Endothelial cell of umbilical vein (primary cell): ENCODE measurements around the gene RNPC3. TPM values are rescaled to one million over a fixed set of nuclear protein-coding genes. Genes with fewer than 3 reads are reported as not detected.
"Not testable (repeated sequence)": the region's sequence is repeated elsewhere in the genome, so short reads cannot be mapped to it uniquely, and the experiment has no call there.

Experiments
- BruUV-seq: library from RNA; stranded (reverse); fragments of 400-500 nt; replicated peaks from 2 replicates; lab custom pipeline; 2021; lab: Mats Ljungman, UMichigan
- CTCF ChIA-PET: fragments of 300-600, 350-600 bp; sonication (Branson Sonifier 250); formaldehyde crosslinking; loops from one replicate; lab custom pipeline; 2021; ENCODE audit warnings: antibody characterized with exemption, inconsistent platforms; lab: Charles Lee
- POLR2A ChIA-PET: fragments of 300-600, 350-600 bp; sonication (Branson Sonifier 250); formaldehyde crosslinking; loops from one replicate; lab custom pipeline; 2021; ENCODE audit warnings: antibody characterized with exemption, inconsistent platforms; lab: Charles Lee
- DNase-seq: peaks from one replicate; pipeline ENCODE4 v3.0.0-alpha.2; 2011; ENCODE audit warnings: low read depth, low spot score
- FAIRE-seq: peaks from 2 replicates; lab custom pipeline; 2011; peaks lifted over from hg19 to GRCh38; lab: Jason Lieb, UNC
- H2AFZ ChIP-seq: 2 replicates; pipeline ENCODE4 v1.6.0; 2012; ENCODE audit warnings: low read depth, low read length, control low read depth, inconsistent platforms
- H3K27ac ChIP-seq: 2 replicates; pipeline ENCODE4 v1.5.1; 2011; ENCODE audit warnings: low read depth, mild to moderate bottlenecking, control low read depth, low read length, moderate library complexity; ENCODE audit not compliant: insufficient read depth
- H3K27me3 ChIP-seq, 2 experiments: 2 replicates each; pipeline versions ENCODE4 v1.6.0 to v1.6.1; 2011; ENCODE audit warnings: low read length in 2 of 2, mixed read lengths in 1 of 2; ENCODE audit not compliant: control insufficient read depth in 2 of 2, insufficient read depth in 2 of 2
- H3K36me3 ChIP-seq, 2 experiments: 2 replicates in 1 of 2; 3 replicates in 1 of 2; pipeline ENCODE4 v1.5.1; 2011; ENCODE audit warnings: low read length in 2 of 2, mild to moderate bottlenecking in 1 of 2, moderate library complexity in 1 of 2; ENCODE audit not compliant: control insufficient read depth in 2 of 2, insufficient read depth in 2 of 2; ENCODE audit errors: extremely low read depth in 1 of 2
- H3K4me1 ChIP-seq: 3 replicates; pipeline ENCODE4 v1.5.1; 2011; ENCODE audit warnings: mild to moderate bottlenecking, low read length; ENCODE audit not compliant: control insufficient read depth, insufficient read depth; ENCODE audit errors: extremely low read depth
- H3K4me2 ChIP-seq: 2 replicates; pipeline ENCODE4 v1.6.1; 2011; ENCODE audit warnings: low read length, control low read depth, mixed read lengths; ENCODE audit not compliant: insufficient read depth
- H3K4me3 ChIP-seq, 3 experiments: fragments of 200-600 bp in 1 of 3; sonication (generic), shearing (Covaris generic) in 1 of 3; replicated peaks in 1 of 3; 2 replicates each; pipeline ENCODE4 v1.5.1; 2011 to 2016; ENCODE audit warnings: control low read depth in 3 of 3, low read length in 3 of 3, mild to moderate bottlenecking in 2 of 3, inconsistent platforms in 1 of 3, low read depth in 1 of 3, moderate library complexity in 1 of 3; ENCODE audit not compliant: insufficient read depth in 1 of 3
- H3K79me2 ChIP-seq: 2 replicates; pipeline ENCODE4 v1.6.0; 2012; ENCODE audit warnings: low read length, inconsistent platforms; ENCODE audit not compliant: control insufficient read depth, insufficient read depth
- H3K9ac ChIP-seq: replicated peaks from 2 replicates; pipeline ENCODE3; 2011; ENCODE audit warnings: low read length, control low read depth; ENCODE audit not compliant: insufficient read depth; ENCODE audit errors: extremely low read depth
- H3K9me1 ChIP-seq: replicated peaks from 3 replicates; pipeline ENCODE4 v1.6.0; 2011; ENCODE audit warnings: mild to moderate bottlenecking, low read length; ENCODE audit not compliant: control insufficient read depth, insufficient read depth; ENCODE audit errors: extremely low read depth
- H3K9me3 ChIP-seq: replicated peaks from 2 replicates; pipeline ENCODE4 v1.5.1; 2012; ENCODE audit warnings: low read length, inconsistent platforms; ENCODE audit not compliant: control insufficient read depth, insufficient read depth
- H4K20me1 ChIP-seq: replicated peaks from 2 replicates; pipeline ENCODE3; 2011; ENCODE audit warnings: mild to moderate bottlenecking, low read length; ENCODE audit not compliant: control insufficient read depth, insufficient read depth; ENCODE audit errors: extremely low read depth
- EZH2 ChIP-seq: IDR thresholded peaks from 2 replicates; pipeline ENCODE4 v1.6.1; 2012; ENCODE audit warnings: borderline replicate concordance, low read depth, mild to moderate bottlenecking, moderate library complexity, low read length, inconsistent platforms; ENCODE audit not compliant: severe bottlenecking
- FOS ChIP-seq: IDR thresholded peaks from 2 replicates; pipeline ENCODE4 v1.6.1; 2011; ENCODE audit warnings: mild to moderate bottlenecking, low read length, moderate library complexity, borderline replicate concordance; ENCODE audit not compliant: insufficient read depth
- GATA2 ChIP-seq: IDR thresholded peaks from 2 replicates; pipeline ENCODE4 v1.7.0; 2011; ENCODE audit warnings: low read depth, mild to moderate bottlenecking, moderate library complexity, mixed read lengths, low read length; ENCODE audit not compliant: insufficient read length, insufficient read depth
- JUN ChIP-seq: IDR thresholded peaks from 2 replicates; pipeline ENCODE4 v1.6.1; 2011; ENCODE audit warnings: borderline replicate concordance, low read depth; ENCODE audit not compliant: insufficient read length, insufficient read depth
- MAX ChIP-seq: IDR thresholded peaks from 2 replicates; pipeline ENCODE4 v1.6.1; 2011; ENCODE audit not compliant: insufficient read depth, insufficient read length
- MYC ChIP-seq: IDR thresholded peaks from one replicate; pipeline ENCODE4 v1.6.1; 2011; ENCODE audit warnings: mild to moderate bottlenecking, low read depth, low read length
- POLR2A ChIP-seq: IDR thresholded peaks from 2 replicates; pipeline ENCODE4 v1.6.1; 2012; ENCODE audit warnings: low read depth, mild to moderate bottlenecking, control low read depth, low read length
- POLR2AphosphoS5 ChIP-seq: IDR thresholded peaks from 2 replicates; pipeline ENCODE4 v1.6.1; 2012; ENCODE audit warnings: low read depth, mild to moderate bottlenecking, control low read depth, low read length, moderate library complexity; ENCODE audit not compliant: insufficient read depth
- dilution Hi-C: fragments of 300-500 bp; cut with MboI; formaldehyde crosslinking; loops from one replicate; pipeline ENCODE4 v1.15.0; 2019; ENCODE audit warnings: low sequenced_read_pairs; ENCODE audit not compliant: extremely low pct_ligation_motif_present
- intact Hi-C: fragments of 100-400 bp; cut with micrococcal nuclease; formaldehyde crosslinking; loops from one replicate; pipeline ENCODE4 v1.10.0; 2022
- polyA plus RNA-seq, 4 experiments: library from polyadenylated mRNA; depleted of rRNA in 3 of 4; stranded (reverse) in 3 of 4; unstranded in 1 of 4; fragments of >200 nt; gene quantifications; 2 replicates each; pipeline versions ENCODE4 v1.2.1 to v1.2.3, GENCODE V29; 2011 to 2012; ENCODE audit warnings: missing spikeins in 1 of 4
- total RNA-seq: library from RNA; stranded (reverse); gene quantifications from 2 replicates; pipeline ENCODE4 v1.2.3, GENCODE V29; 2021
- TF ChIP-seq, protein P1 (sequence below), 2 donors: IDR thresholded peaks; 1 replicate in 1 of 2; 2 replicates in 1 of 2; pipeline ENCODE4 v1.5.1; 2011; ENCODE audit warnings: low read length in 2 of 2, mild to moderate bottlenecking in 2 of 2, moderate library complexity in 2 of 2, control low read depth in 1 of 2, inconsistent platforms in 1 of 2, low read depth in 1 of 2; ENCODE audit not compliant: insufficient read depth in 1 of 2; ENCODE audit errors: extremely low read depth in 1 of 2

The RNPC3 gene
- total and polyA plus RNA-seq, 2 donors (not counting 3 experiments of a cell fraction or from before 2014, with no cell fraction given), result 9.2 to 16.7 TPM

- no peak for TF ChIP-seq GATA2
- no peak for TF ChIP-seq MAX
- no peak for TF ChIP-seq MYC
- no peak for TF ChIP-seq POLR2A
- TF ChIP-seq POLR2AphosphoS5, result no peak
- TF ChIP-seq JUN, result no peak
- no peak for TF ChIP-seq FOS
- TF ChIP-seq EZH2, result no peak
- TF ChIP-seq, protein P1, sequence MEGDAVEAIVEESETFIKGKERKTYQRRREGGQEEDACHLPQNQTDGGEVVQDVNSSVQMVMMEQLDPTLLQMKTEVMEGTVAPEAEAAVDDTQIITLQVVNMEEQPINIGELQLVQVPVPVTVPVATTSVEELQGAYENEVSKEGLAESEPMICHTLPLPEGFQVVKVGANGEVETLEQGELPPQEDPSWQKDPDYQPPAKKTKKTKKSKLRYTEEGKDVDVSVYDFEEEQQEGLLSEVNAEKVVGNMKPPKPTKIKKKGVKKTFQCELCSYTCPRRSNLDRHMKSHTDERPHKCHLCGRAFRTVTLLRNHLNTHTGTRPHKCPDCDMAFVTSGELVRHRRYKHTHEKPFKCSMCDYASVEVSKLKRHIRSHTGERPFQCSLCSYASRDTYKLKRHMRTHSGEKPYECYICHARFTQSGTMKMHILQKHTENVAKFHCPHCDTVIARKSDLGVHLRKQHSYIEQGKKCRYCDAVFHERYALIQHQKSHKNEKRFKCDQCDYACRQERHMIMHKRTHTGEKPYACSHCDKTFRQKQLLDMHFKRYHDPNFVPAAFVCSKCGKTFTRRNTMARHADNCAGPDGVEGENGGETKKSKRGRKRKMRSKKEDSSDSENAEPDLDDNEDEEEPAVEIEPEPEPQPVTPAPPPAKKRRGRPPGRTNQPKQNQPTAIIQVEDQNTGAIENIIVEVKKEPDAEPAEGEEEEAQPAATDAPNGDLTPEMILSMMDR (IDR thresholded peaks at IDR 0.05; ENCODE audit: extremely low read depth in 1 of 2, insufficient read depth in 1 of 2, low read depth in 1 of 2, low read length in 2 of 2), result no peak
- Histone ChIP-seq H3K9me1 (no peaks in the 10 kb centered on the region), H3K79me2 (no peaks in the 10 kb centered on the region), H4K20me1 (no peaks in the 10 kb centered on the region), H3K27ac (no peak overlapping the region), H3K9me3 (no peaks in the 10 kb centered on the region), H3K4me2 (no peak overlapping the region), H3K4me1 (no peaks in the 10 kb centered on the region), H2AFZ (no peak overlapping the region), H3K27me3 (no peaks in the 10 kb centered on the region), H3K36me3 (no peaks in the 10 kb centered on the region), H3K4me3 (no peak overlapping the region), H3K9ac (no peak overlapping the region)
- FAIRE-seq (no peak), DNase-seq (no peak)
- CTCF ChIA-PET, result no interaction called here
- POLR2A ChIA-PET, result no interaction called here
- intact Hi-C loops, result no loop called here
- dilution Hi-C loops, result no loop called here
- no TSS peak for BruUV-seq
Measured at GRCh38 chr1:103569493-103569892, 44.0 kb downstream of the RNPC3 start.

DNA sequence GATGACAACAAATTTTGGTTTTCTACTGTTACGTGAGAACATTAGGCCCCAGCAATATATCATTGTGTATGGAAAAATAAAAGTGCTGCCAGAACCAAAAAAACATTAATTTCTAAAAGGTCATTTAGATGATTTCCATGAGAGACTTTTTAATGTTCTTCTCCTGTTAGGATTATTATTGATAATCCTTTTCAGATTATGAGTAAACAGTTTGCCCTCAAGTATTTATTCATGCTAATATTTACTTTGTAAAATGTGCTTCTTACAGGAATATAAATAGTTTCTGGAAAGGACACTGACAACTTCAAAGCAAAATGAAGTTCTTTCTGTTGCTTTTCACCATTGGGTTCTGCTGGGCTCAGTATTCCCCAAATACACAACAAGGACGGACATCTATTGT lies 45.8 kb downstream of the RNPC3 start, which contains the start of gene AMY2B:
Gene AMY2B (plus strand): TSS at position 301 of the 400 bp plus-strand sequence. CDS start 14 bp downstream, at position 315.
- H3K79me2 ChIP-seq, dilution Hi-C loops, intact Hi-C loops, H3K9me3 ChIP-seq, H3K36me3 ChIP-seq, FAIRE-seq, CTCF ChIA-PET, H3K27me3 ChIP-seq, H3K9ac ChIP-seq, POLR2A ChIA-PET, H3K9me1 ChIP-seq, DNase-seq, H3K4me3 ChIP-seq, H3K4me2 ChIP-seq, H4K20me1 ChIP-seq, BruUV-seq, H3K4me1 ChIP-seq, H3K27ac ChIP-seq, H2AFZ ChIP-seq: not testable (repeated sequence)
